ENCODE data around the gene BCL2.

The BCL2 gene

GRCh38 chr18:63264871-63265270 lies 54.7 kb downstream of the BCL2 start:
- Histone ChIP-seq H4K8ac (ENCODE audit: low read depth, low read length) (no peak overlapping the region), H2BK12ac (ENCODE audit: low read length) (no peak overlapping the region), H3K79me2 (ENCODE audit: control insufficient read depth, insufficient read depth, low read length, poor library complexity) (no peaks in the 10 kb centered on the region), H3K9ac (ENCODE audit: low read length) (no peak overlapping the region), H3K4me3 (ENCODE audit: low read depth, low read length) (no peak overlapping the region), H2AK5ac (ENCODE audit: low read length) (no peak overlapping the region), H4K91ac (ENCODE audit: low read depth, low read length) (no peak overlapping the region), H3K27ac (ENCODE audit: low read depth, low read length) (no peak overlapping the region), H3K23ac (ENCODE audit: low read length) (no peak overlapping the region), H3K79me1 (ENCODE audit: low read length) (no peaks in the 10 kb centered on the region), H3K14ac (ENCODE audit: low read length) (no peak overlapping the region), H3K18ac (ENCODE audit: low read length) (no peak overlapping the region), H2BK5ac (ENCODE audit: low read depth, low read length, poor library complexity) (no peak overlapping the region), H3K4ac (ENCODE audit: low read depth, low read length) (no peak overlapping the region), H2AFZ (ENCODE audit: insufficient read depth, low read length, poor library complexity) (no peak overlapping the region), H3K4me1 (ENCODE audit: control insufficient read depth in 1 of 2, insufficient read depth in 2 of 2, low read length in 2 of 2) (no peaks in the 10 kb centered on the region), H3K9me3 (ENCODE audit: insufficient read depth, low read depth, low read length) (peaks cover 2% of the 10 kb centered on the region), H2BK120ac (ENCODE audit: insufficient read depth, low read length, poor library complexity) (no peak overlapping the region), H3K27me3 (ENCODE audit: insufficient read depth, low read length) (no peaks in the 10 kb centered on the region), H3K36me3 (ENCODE audit: control insufficient read depth in 1 of 2, insufficient read depth in 2 of 2, low read length in 2 of 2) (no peaks in the 10 kb centered on the region), H4K12ac (ENCODE audit: low read depth, low read length) (no peak overlapping the region), H3K4me2 (ENCODE audit: low read length) (no peak overlapping the region)
- no CpG with 5 or more reads among the region's 9 CpGs for WGBS (ENCODE audit: extremely low coverage, insufficient coverage, insufficient read length)
- no peak for DNase-seq

- WGBS (ENCODE audit: extremely low coverage, insufficient coverage, insufficient read length), result no CpG with 5 or more reads among the region's 2 CpGs
These were observed 56.1 kb downstream of the BCL2 start for GRCh38 chr18:63263444-63263843.

GRCh38 chr18:63262369-63263335 lies 56.9 kb downstream of the BCL2 start:
- no peak overlapping the region for H4K8ac ChIP-seq (ENCODE audit: low read depth, low read length)
- no peak overlapping the region for H3K4me2 ChIP-seq (ENCODE audit: low read length)
- peak; percentile 53 to 64 for DNase-seq
- H3K36me3 ChIP-seq (ENCODE audit: control insufficient read depth in 1 of 2, insufficient read depth in 2 of 2, low read length in 2 of 2), result no peaks in the 10 kb centered on the region
- no peak overlapping the region for H2BK120ac ChIP-seq (ENCODE audit: insufficient read depth, low read length, poor library complexity)
- H4K91ac ChIP-seq (ENCODE audit: low read depth, low read length), result no peak overlapping the region
- no peak overlapping the region for H3K27ac ChIP-seq (ENCODE audit: low read depth, low read length)
- H2BK5ac ChIP-seq (ENCODE audit: low read depth, low read length, poor library complexity), result no peak overlapping the region
- no peak overlapping the region for H2AFZ ChIP-seq (ENCODE audit: insufficient read depth, low read length, poor library complexity)
- H3K23ac ChIP-seq (ENCODE audit: low read length), result no peak overlapping the region
- H3K9me3 ChIP-seq (ENCODE audit: insufficient read depth, low read depth, low read length), result peaks cover 2% of the 10 kb centered on the region
- no peaks in the 10 kb centered on the region for H3K27me3 ChIP-seq (ENCODE audit: insufficient read depth, low read length)
- H3K4me3 ChIP-seq (ENCODE audit: low read depth, low read length), result peak overlapping the region; percentile 33
- H2AK5ac ChIP-seq (ENCODE audit: low read length), result no peak overlapping the region
- H3K14ac ChIP-seq (ENCODE audit: low read length), result no peak overlapping the region
- H3K79me2 ChIP-seq (ENCODE audit: control insufficient read depth, insufficient read depth, low read length, poor library complexity), result no peaks in the 10 kb centered on the region
- H2BK12ac ChIP-seq (ENCODE audit: low read length), result no peak overlapping the region
- no peaks in the 10 kb centered on the region for H3K79me1 ChIP-seq (ENCODE audit: low read length)
- H3K4me1 ChIP-seq (ENCODE audit: control insufficient read depth in 1 of 2, insufficient read depth in 2 of 2, low read length in 2 of 2), result peaks cover 4 to 7% of the 10 kb centered on the region in 2 experiments
- no peak overlapping the region for H3K18ac ChIP-seq (ENCODE audit: low read length)
- peak overlapping the region; percentile 28 for H3K9ac ChIP-seq (ENCODE audit: low read length)
- no peak overlapping the region for H4K12ac ChIP-seq (ENCODE audit: low read depth, low read length)
- WGBS (ENCODE audit: extremely low coverage, insufficient coverage, insufficient read length), result no CpG with 5 or more reads among the region's 12 CpGs
- no peak overlapping the region for H3K4ac ChIP-seq (ENCODE audit: low read depth, low read length)

More at GRCh38 chr18:63263444-63263843, 56.1 kb downstream of the BCL2 start:
- Histone ChIP-seq H2AFZ (ENCODE audit: insufficient read depth, low read length, poor library complexity) (no peak overlapping the region), H2BK12ac (ENCODE audit: low read length) (no peak overlapping the region), H3K4me1 (ENCODE audit: control insufficient read depth in 1 of 2, insufficient read depth in 2 of 2, low read length in 2 of 2) (peaks cover 4 to 7% of the 10 kb centered on the region in 2 experiments), H3K14ac (ENCODE audit: low read length) (no peak overlapping the region), H4K8ac (ENCODE audit: low read depth, low read length) (no peak overlapping the region), H2BK120ac (ENCODE audit: insufficient read depth, low read length, poor library complexity) (no peak overlapping the region), H4K91ac (ENCODE audit: low read depth, low read length) (no peak overlapping the region), H3K79me1 (ENCODE audit: low read length) (no peaks in the 10 kb centered on the region), H3K79me2 (ENCODE audit: control insufficient read depth, insufficient read depth, low read length, poor library complexity) (no peaks in the 10 kb centered on the region), H3K4me2 (ENCODE audit: low read length) (no peak overlapping the region), H2BK5ac (ENCODE audit: low read depth, low read length, poor library complexity) (no peak overlapping the region), H4K12ac (ENCODE audit: low read depth, low read length) (no peak overlapping the region), H3K36me3 (ENCODE audit: control insufficient read depth in 1 of 2, insufficient read depth in 2 of 2, low read length in 2 of 2) (no peaks in the 10 kb centered on the region), H3K4ac (ENCODE audit: low read depth, low read length) (no peak overlapping the region), H3K23ac (ENCODE audit: low read length) (no peak overlapping the region), H3K9me3 (ENCODE audit: insufficient read depth, low read depth, low read length) (peaks cover 2% of the 10 kb centered on the region), H3K27me3 (ENCODE audit: insufficient read depth, low read length) (no peaks in the 10 kb centered on the region), H3K9ac (ENCODE audit: low read length) (no peak overlapping the region), H3K4me3 (ENCODE audit: low read depth, low read length) (no peak overlapping the region), H2AK5ac (ENCODE audit: low read length) (no peak overlapping the region), H3K27ac (ENCODE audit: low read depth, low read length) (no peak overlapping the region), H3K18ac (ENCODE audit: low read length) (no peak overlapping the region)
- no peak for DNase-seq

- no CpG with 5 or more reads among the region's 3 CpGs for WGBS (ENCODE audit: extremely low coverage, insufficient coverage, insufficient read length)
- no peak overlapping the region for H3K27ac ChIP-seq (ENCODE audit: low read depth, low read length)
- no peak overlapping the region for H2AK5ac ChIP-seq (ENCODE audit: low read length)
- peaks cover 2% of the 10 kb centered on the region for H3K9me3 ChIP-seq (ENCODE audit: insufficient read depth, low read depth, low read length)
- H4K91ac ChIP-seq (ENCODE audit: low read depth, low read length), result no peak overlapping the region
- peaks cover 4 to 7% of the 10 kb centered on the region in 2 experiments for H3K4me1 ChIP-seq (ENCODE audit: control insufficient read depth in 1 of 2, insufficient read depth in 2 of 2, low read length in 2 of 2)
- H2AFZ ChIP-seq (ENCODE audit: insufficient read depth, low read length, poor library complexity), result no peak overlapping the region
- peak; percentile 50 to 57 for DNase-seq
- H2BK5ac ChIP-seq (ENCODE audit: low read depth, low read length, poor library complexity), result no peak overlapping the region
- H3K4ac ChIP-seq (ENCODE audit: low read depth, low read length), result no peak overlapping the region
- H4K8ac ChIP-seq (ENCODE audit: low read depth, low read length), result no peak overlapping the region
- no peak overlapping the region for H2BK12ac ChIP-seq (ENCODE audit: low read length)
- H4K12ac ChIP-seq (ENCODE audit: low read depth, low read length), result no peak overlapping the region
- no peak overlapping the region for H3K18ac ChIP-seq (ENCODE audit: low read length)
- H3K27me3 ChIP-seq (ENCODE audit: insufficient read depth, low read length), result no peaks in the 10 kb centered on the region
- no peak overlapping the region for H3K14ac ChIP-seq (ENCODE audit: low read length)
- H2BK120ac ChIP-seq (ENCODE audit: insufficient read depth, low read length, poor library complexity), result no peak overlapping the region
- H3K23ac ChIP-seq (ENCODE audit: low read length), result no peak overlapping the region
- no peaks in the 10 kb centered on the region for H3K79me1 ChIP-seq (ENCODE audit: low read length)
- H3K4me3 ChIP-seq (ENCODE audit: low read depth, low read length), result no peak overlapping the region
- no peaks in the 10 kb centered on the region for H3K79me2 ChIP-seq (ENCODE audit: control insufficient read depth, insufficient read depth, low read length, poor library complexity)
- no peak overlapping the region for H3K4me2 ChIP-seq (ENCODE audit: low read length)
- no peak overlapping the region for H3K9ac ChIP-seq (ENCODE audit: low read length)
- H3K36me3 ChIP-seq (ENCODE audit: control insufficient read depth in 1 of 2, insufficient read depth in 2 of 2, low read length in 2 of 2), result no peaks in the 10 kb centered on the region
These were observed 58.5 kb downstream of the BCL2 start for GRCh38 chr18:63261029-63261428.

Measured in trophoblast cell (in vitro differentiated cells and primary cell).